IPS-NIHi7 (cell line): ENCODE measurements around the gene NFIA.
A peak's percentile ranks its signal among the peaks of the same experiment; 100 is the strongest.
"Not testable (repeated sequence)": the region's sequence is repeated elsewhere in the genome, so short reads cannot be mapped to it uniquely, and the experiment has no call there.

ENCODE experiments used
- DNase-seq: peaks from one replicate; pipeline ENCODE4 v3.0.0; 2012; ENCODE audit warnings: mixed read lengths; ENCODE audit errors: extremely low spot score

NFIA gene

DNA sequence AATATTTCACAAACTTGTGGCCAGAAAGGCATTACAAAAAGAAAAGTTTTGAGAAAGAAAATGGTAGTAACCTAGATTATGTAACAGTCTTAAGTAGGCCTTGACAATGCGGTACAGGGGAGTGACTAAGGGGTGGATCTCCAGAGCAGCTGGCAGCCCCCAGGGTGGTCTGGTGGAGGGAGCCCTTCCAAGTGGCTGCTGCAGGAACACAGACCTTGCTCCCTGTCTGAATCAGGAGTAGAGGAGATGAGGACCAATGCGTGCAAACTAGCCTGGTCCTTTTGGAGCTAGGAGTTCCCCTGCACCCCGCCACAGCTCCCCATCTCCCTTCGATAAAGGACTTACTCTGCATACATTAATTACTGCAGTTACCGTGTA lies 189.0 kb downstream of the NFIA start:
- DNase-seq = peak; percentile 18

DNA sequence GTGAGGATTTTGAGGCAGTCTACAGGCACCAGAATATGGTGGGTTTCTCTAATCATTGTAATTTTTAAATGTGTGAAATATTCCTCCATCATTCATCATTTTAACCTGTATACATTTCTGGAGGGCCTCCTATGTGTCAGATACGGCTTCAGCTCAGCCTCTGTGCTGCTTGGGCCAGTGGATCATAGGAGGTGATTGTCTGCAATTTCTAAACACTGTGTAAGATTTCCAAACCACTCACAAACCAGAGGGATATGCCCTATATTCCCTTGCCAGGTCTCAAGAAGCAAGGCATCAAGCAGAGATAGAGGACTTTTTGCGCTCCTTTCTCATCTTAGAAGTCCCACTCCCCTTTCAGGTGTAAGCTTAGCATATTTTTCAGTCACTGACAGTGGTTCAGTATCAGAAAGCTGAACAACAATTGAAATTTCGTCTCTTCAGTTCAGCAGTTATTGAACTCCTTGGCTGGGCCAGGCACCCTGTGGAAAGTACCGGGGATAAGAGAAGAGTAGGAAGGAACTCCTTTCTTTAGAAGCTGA lies 190.9 kb downstream of the NFIA start:
- DNase-seq = no peak

DNA sequence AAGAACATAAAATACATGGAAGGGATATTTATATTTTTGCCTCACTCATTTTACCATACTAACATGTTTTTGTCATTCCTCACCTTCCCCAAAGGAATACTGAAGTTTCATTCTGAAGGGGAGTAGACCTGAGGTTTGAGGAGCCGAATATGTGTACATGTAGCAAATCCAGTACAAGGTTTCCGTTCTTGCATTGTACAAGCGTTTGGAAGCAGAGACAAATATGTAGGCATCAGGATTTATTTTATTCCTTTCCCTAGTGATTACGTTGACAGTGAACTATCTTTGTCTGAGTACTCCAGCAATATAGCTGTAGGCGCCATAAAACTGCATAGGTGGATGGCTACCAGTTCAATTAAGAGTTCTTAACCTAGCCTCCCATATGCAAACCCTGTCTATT lies 191.5 kb downstream of the NFIA start:
- no peak for DNase-seq

DNA sequence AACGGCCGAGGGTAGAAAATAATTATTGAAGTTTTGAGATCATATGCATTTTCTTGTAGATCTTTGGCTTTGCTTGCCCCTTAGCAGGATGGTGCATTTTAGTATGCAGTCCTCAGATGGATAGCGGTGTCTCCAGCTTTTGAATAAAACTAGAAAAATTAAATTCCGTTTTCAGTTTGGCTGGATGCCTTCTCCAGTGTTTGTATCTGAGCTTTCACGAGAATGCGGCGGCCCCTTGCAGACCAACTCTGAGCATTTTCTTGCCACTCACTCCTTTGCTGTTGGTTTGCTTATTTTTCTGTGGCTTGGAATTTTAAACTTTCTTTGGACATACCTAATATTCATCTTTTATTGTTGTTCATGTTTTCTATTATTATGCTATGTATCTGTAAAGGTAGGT lies 192.6 kb downstream of the NFIA start:
- no peak for DNase-seq

DNA sequence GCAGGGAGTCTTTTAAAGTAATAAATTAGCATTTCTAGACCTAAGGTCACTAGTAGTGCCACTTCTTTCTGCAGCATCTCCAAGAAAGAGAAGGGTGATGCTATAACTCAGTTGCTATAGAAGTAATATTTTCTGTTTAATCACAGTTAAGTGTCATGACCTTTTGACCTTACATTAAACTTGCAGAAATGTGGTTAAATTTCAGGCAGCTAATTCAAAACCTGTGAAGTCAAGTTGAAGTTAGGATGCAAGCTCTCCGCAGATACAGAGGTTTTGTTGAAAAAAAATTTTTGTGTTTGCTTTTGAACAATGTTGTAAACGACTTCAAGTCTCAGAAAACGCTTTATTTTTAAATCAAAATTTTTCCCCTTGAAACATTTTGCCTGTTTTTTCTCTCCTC lies 193.9 kb downstream of the NFIA start:
- no peak for DNase-seq

DNA sequence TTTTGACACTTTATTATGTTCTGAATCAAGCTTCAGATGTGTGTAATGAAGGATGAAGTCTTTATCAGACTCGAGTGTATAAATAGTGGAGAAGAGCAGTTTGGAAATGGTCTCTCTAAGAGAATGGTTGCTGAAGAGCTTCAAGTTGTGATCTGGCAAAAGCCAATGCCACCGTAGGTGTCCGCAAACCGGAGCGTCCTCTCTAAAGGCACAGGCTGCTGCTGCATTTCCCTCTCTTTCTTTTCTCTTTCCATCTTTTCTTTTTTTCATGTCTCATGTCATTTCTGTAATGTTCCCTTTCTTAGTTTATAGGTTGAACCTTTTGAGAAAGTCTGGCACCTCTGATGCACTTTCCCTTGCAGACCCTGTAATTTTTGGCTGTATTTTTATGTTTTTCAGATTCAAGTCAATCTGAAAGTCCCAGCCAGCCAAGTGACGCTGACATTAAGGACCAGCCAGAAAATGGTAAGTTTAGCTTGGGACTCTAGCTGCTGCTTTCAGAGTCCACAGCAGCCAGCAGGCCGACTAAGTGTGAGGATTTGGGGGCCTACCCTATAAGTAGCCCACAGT lies 194.8 kb downstream of the NFIA start:
- no peak for DNase-seq

DNA sequence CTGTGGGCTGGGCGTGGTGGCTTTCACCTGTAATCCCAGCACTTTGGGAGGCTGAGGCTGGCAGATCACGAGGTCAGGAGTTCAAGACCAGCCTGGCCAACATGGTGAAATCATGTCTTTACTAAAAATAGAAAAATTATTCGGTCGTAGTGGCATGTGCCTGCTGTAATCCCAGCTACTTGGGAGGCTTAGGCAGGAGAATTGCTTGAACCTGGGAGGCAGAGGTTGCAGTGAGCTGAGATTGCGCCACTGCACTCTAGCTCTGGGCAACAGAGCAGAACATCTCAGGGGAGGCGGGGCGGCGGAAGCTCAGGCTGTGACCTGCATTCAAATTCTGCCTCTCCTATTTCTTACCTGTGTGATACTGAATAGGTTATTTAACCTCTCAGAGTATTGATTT lies 196.1 kb downstream of the NFIA start:
- DNase-seq = not testable (repeated sequence)

DNA sequence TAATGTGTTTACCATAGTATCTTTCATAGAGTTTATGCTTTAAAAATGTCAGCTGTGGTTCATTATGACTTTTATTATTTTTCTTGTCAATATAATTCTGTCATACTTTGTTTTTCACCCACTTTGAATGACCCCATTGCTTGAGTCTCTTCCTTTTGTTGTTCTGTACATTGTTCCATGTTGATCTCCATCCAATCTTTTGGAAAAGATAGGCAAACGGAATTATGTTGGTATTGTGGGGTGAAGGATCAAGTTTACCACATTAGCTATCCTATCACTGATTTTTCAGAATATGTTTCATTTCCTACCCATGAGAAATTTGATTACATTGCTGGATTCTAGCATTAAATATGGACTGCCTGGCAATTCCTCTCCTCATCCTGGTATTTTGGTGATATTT lies 196.6 kb downstream of the NFIA start:
- no peak for DNase-seq

DNA sequence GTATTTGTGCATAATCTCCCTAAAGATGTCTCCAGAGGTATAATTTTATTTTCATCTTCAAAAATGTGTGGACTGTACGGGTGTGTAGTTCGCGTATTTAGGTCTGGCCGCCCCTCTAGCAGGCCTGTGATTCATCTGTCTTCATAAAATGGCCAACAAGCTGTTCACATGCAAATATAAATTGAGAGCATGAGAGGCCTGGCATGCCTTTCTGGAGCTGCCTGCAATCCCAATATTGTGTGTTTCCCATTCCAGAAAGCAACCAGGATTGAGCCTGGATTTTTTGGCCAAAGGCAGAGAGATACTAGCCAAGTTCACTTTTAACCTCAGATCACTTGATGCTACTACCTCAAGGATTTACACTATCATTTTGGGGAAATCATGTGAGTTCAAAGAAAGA lies 197.2 kb downstream of the NFIA start:
- no peak for DNase-seq

DNA sequence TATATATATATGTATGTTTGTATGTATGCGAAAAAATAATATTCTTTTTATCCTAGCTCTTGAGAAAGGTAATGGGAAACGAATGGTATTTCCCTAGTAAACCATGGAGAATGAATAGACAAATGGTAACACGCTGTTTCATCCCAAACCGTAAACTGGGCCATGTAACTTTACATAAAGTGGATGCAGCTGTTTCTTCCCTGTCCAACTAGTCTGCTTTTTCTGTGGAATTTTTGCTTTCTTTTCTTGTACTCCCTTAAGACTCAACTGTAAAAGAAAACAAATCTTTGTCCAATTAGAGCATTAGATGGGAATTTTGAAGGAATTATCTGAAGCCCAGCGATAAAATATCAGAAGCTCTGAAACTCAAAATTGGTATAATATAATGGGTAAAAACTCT lies 198.1 kb downstream of the NFIA start:
- DNase-seq = no peak

DNA sequence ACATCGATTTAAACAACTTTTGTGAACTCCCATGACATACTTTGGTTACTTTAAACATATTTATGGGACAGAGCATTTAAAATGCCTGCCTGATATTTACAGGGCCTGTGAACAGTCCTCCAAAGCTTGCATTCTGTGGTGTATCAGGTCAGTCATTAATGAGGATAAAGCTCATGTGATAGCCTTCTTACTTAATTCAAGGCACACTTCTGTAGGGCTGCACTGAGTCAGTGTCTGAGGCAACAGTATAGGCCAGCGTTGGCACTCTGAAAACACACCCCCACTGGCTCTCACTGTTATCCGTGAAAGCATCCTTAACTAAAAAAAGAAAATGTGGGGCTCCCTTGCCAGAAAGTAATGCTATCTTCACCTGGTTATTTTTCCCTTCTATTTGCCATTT lies 200.0 kb downstream of the NFIA start:
- no peak for DNase-seq

DNA sequence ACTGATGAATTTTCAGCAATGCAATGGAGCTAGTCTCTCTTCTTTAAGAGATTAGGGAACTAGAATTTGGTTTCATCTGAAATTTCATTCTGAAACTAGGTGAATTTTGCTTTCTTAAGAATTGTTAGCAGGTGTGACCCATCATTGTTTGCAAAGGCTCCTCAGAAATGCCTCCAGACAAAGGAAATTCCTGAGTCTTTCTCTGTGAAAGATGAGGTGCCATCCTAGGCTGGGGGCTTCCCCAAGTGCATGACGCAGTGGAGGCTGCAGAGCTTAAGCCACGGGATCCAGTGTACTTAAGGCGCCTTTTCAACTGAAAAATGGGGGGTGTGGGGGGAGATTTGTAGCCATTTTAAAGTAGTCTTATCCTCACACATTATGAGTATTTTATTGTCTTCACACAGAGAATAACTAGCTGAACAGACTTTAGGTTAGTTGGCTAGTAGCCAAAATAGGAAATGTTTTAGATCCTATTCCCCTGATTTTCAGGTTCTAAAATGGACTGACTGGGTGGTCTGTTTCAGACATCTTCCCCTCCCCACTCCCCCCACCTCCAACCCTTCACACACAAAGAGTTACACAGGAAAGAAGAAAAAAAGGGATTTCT lies 202.0 kb downstream of the NFIA start:
- peak; percentile 45 for DNase-seq

DNA sequence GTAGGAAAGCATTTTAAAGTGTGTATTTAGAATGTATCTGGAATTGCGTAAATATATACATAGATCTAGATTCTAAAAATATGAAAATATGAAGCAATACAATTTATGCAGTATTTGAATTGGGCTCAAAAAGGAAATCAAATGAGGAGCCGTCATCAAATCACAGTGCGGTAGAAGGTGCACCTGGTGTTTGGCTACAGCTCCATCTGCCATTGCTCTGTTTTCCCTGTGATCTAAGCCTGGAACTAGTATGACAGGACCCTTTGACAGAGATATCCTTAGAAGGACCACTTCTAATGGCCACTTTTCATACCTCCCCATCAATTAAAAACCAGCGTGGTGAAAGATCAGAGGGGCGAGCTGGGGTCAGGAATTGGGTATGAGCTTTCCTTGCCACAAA lies 202.6 kb downstream of the NFIA start:
- DNase-seq = no peak

DNA sequence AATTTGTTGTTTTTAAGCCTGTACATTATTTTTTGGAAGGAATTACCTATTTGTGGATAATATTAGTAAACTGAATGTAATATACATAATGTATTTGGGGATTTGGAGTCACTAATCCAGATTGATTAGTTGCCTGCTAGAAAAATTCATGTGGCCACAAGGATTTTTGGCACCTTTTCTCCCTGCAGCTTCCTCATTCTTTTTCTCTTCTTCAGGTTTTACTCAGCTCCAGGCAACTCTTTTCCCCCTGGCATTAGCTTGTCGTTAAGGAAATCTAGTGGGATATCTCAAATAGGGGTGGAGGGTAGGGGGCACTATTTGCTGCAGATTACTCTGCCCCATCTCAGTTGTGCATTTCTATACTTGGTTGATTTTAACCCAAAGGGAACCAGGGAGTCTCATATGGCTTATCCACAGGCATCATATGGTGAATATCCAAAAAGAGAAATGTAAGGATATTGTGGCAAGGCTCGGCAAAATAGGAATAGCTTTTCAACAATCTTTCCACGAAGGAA lies 203.1 kb downstream of the NFIA start:
- DNase-seq = peak; percentile 13

DNA sequence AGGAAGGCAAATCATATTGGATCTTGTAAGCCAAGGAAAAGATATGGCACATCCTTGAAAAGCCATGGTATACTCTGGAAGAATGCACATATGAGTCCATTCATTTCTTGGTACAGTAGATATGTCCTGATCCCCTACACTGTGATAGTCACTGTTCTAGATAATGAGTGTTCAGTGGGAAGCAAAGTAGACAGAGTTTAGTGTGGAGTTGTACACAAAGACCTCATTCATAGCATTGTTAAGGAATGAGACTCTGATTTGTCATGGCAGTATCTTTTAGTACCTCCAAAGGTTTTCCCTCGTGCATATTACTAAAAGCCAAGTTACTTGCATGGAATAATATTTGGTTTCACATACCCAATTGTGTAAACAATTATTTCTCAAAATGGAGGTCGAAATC lies 204.7 kb downstream of the NFIA start:
- DNase-seq = no peak

DNA sequence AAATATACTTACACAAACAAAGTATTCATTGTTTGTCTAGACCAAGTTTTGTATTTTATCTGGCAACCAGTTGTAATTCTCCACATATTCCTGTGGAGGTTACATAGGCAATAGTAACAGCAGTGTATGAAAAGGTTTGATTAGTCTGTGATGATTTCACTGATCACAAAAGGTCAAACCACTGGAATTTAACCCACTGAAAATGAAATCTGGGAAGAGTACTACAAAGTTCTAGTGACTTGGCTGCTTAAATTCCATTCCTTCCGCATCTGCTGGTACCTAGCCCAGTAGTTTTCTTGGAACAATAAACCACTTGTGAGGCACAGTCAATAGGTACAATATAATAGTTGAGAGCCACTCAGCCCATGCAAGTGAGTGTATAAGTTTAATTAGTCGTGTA lies 205.4 kb downstream of the NFIA start:
- no peak for DNase-seq

DNA sequence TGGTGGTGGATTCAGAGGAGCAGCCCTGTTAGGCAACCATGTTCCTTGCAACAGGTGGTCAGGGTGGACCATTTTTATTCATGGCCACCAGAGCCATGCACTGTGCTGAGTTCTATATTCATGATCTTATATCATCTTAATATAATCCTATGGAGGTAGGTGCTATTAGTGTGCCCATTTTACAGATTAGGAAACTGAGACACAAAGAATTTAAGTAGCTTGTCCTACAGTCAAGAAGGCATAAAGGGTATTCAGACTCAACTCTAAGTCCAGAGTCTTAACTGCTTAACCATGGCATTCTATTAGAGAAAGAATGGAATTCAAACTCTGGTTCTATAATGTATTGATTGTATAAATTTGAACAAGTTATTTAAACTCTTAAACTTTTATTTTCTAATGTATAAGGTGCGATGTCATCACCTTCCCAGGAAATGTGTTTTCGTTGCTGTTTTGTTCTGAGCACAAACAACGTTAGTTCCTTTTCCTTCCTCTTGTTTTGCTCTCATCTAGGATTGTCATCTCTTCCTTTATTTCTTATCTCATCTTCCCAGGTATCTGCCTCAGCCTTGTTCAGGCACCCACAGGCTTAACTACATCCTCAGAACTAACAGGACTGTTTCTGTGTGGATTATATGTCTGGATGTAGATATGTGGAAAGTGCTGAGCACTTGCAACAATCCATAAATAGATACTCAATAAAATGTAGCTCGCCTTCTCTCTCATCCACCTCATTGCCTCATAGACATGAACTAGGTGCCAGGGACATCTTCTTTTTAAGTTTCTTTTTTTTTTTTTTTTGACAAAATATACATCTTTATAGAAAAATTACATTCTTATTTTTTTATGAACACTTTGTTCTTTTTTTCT lies 207.1 kb downstream of the NFIA start:
- DNase-seq = no peak

DNA sequence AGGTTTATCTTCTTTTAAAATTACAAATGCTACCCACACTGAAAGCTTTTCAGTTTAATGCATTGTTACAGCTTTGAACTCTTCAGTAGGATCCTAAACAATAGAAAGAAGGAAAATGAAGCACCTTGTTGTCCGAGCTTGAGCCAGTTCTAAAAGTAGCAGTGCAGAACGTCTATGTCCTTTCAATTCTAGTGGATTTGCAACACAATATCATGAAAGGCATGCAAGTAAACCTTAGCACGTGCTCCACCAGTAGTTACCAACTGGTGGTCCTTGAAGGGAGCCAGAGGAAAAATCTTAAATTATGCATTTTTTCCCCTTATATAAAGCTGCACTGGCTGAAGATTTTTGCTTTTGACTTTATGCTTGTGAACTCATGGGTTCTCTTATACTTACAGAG lies 208.2 kb downstream of the NFIA start:
- DNase-seq = no peak

DNA sequence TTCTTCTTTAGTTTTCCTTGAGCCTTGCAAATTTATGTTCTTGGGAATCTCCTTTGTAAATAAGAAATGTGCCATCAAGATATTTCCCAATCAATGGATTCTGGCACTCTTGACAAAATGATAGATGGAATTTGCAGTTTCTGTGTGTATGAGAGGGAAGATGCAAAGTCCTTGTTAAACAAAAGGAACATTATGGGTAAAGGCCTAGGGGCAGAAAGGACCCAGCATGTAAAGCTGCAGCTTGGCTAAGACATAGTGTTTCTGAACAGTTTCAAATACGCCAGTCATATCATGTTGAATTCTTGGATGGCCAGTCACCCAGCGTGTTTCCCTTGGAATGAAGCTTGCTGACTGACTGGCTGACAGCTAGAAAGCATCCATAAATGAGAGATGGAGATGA lies 210.8 kb downstream of the NFIA start:
- DNase-seq = no peak

DNA sequence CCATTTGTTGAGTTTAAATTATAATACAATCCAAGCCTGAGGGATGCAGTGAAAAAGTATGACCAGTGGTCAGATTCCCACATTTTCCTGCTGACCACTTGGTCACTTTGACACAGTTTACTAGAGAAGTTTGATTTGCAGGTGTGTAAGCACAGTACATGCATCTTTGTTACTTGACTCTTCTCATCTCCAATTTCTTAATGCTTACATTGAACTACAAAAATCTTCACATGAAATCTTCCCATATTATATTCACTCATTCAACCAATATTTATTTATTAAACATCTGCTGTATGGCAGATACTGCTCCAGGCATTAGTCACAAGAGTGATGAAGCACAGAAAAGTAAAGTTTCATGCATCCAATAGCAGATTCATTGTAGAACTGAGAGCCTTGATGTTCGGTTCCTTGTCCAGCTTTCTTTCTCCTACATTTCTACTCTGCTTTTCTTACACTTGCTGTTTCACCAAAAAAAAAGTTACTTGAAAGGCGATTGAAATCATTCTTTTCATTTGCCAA lies 211.7 kb downstream of the NFIA start:
- DNase-seq = no peak

DNA sequence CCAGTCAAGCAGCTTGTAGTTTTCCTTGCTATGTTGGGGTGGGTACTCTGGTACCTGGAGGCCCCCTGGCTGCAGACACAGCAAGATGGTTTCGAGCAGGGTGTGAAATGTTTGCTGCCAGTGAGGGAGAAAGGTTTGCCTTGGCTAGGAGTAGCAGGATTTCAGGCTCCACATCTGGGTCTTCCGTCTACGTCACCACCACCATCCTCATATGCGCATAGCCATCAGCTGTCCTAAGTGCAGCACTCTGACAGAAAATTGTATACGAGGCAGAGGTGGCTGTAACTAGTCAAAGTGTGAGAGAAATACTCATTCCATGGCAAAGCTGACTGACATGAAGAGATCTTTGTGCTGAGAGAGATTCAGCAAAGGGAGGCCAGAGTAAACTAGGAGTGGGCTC lies 212.6 kb downstream of the NFIA start:
- DNase-seq = no peak

DNA sequence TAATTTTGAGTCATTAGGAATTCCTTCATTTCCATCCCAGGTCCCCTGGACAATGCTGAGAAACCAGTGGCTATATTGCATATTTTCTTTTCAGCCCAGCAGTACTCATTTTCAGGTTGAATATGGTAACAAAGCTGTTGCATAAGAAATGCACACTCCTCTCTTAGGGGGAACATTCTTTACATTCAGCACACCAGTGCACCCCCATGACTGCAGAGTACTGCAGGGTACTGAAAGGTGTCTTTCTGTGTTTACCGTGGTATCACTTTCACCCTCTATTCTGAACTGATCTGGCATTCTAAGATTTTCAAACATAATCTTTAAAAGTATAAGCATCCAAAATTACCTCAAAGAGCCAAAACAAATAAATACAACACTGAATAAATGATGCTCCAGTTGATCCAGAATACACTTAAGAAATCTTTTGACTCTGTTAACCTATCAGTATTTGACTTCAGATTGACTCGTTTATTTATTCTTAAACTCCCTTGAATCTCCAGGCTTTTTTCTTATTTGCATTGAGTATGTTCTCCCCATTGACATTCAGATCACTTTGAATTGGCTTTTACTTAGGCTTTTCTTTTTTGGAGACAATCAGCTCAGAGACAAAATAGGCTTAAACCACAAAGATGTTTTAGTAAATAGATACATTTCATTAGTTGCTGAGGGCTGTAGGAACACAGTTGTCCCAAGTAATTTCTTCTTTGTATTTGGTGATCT lies 213.6 kb downstream of the NFIA start:
- no peak for DNase-seq
